Esophagus squamous epithelium (tissue), 4 donors: Measurements from ENCODE around the gene UBL5.

Experiments used
- POLR2A ChIP-seq, 4 donors: fragments of 450-650 bp; IDR thresholded peaks; one replicate each; pipeline ENCODE4 v1.6.1; 2017; ENCODE audit warnings: antibody characterized with exemption in 4 of 4, mild to moderate bottlenecking in 4 of 4, moderate library complexity in 3 of 4
- TF ChIP-seq, protein P1 (sequence below), 6 experiments: fragments of 450-650 bp in 4 of 6; fragments of 200-600 bp in 2 of 6; sonication (generic) in 2 of 6; IDR thresholded peaks; one replicate each; pipeline ENCODE4 v1.5.1; 2016 to 2019; ENCODE audit warnings: antibody characterized with exemption in 6 of 6, mild to moderate bottlenecking in 4 of 6, moderate library complexity in 4 of 6

- TF ChIP-seq, protein P1, sequence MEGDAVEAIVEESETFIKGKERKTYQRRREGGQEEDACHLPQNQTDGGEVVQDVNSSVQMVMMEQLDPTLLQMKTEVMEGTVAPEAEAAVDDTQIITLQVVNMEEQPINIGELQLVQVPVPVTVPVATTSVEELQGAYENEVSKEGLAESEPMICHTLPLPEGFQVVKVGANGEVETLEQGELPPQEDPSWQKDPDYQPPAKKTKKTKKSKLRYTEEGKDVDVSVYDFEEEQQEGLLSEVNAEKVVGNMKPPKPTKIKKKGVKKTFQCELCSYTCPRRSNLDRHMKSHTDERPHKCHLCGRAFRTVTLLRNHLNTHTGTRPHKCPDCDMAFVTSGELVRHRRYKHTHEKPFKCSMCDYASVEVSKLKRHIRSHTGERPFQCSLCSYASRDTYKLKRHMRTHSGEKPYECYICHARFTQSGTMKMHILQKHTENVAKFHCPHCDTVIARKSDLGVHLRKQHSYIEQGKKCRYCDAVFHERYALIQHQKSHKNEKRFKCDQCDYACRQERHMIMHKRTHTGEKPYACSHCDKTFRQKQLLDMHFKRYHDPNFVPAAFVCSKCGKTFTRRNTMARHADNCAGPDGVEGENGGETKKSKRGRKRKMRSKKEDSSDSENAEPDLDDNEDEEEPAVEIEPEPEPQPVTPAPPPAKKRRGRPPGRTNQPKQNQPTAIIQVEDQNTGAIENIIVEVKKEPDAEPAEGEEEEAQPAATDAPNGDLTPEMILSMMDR (IDR thresholded peaks at IDR 0.05) = no peak
- no peak for TF ChIP-seq POLR2A (IDR thresholded peaks at IDR 0.05)
Measured at GRCh38 chr19:9786819-9787218, 40.9 kb upstream of the UBL5 start.
